DND-41 (cell line): Measurements from ENCODE around the gene RAD51B.

ENCODE experiments used
- ATAC-seq: fragments of 200-7000 bp; cut with Tn5 transposase; 3 replicates; pipeline ENCODE4 v1.9.1; 2021; ENCODE audit warnings: low read depth; ENCODE audit not compliant: insufficient read depth
- DNase-seq: peaks from one replicate; pipeline ENCODE4 v3.0.0-alpha.2; 2020
- H2AFZ ChIP-seq: 2 replicates; pipeline ENCODE4 v1.6.0; 2012; ENCODE audit warnings: low read depth, low read length
- H3K27ac ChIP-seq: 2 replicates; pipeline ENCODE4 v1.5.1; 2012; ENCODE audit warnings: low read length, inconsistent platforms
- H3K27me3 ChIP-seq: fragments of 200-600 bp; sonication (generic); 2 replicates; pipeline ENCODE4 v1.6.0; 2012; ENCODE audit warnings: low read length, mild to moderate bottlenecking, inconsistent platforms; ENCODE audit not compliant: insufficient read depth, poor library complexity
- H3K36me3 ChIP-seq: 2 replicates; pipeline ENCODE4 v1.5.1; 2012; ENCODE audit warnings: low read length, inconsistent platforms; ENCODE audit not compliant: insufficient read depth
- H3K4me1 ChIP-seq: 2 replicates; pipeline ENCODE4 v1.5.1; 2012; ENCODE audit warnings: mild to moderate bottlenecking, low read length; ENCODE audit not compliant: insufficient read depth
- H3K4me2 ChIP-seq: 2 replicates; pipeline ENCODE4 v1.6.0; 2012; ENCODE audit warnings: mild to moderate bottlenecking, moderate library complexity, low read length, inconsistent platforms; ENCODE audit not compliant: insufficient read depth
- H3K4me3 ChIP-seq, 2 experiments: fragments of 200-600 bp in 1 of 2; shearing (Covaris generic) in 1 of 2; 2 replicates each; pipeline ENCODE4 v1.5.1; 2012 to 2016; ENCODE audit warnings: inconsistent platforms in 2 of 2, low read length in 2 of 2, mild to moderate bottlenecking in 2 of 2, low read depth in 1 of 2, moderate library complexity in 1 of 2
- H3K79me2 ChIP-seq: 2 replicates; pipeline ENCODE4 v1.6.0; 2012; ENCODE audit warnings: low read length, inconsistent platforms; ENCODE audit not compliant: insufficient read depth
- H3K9ac ChIP-seq: 2 replicates; pipeline ENCODE4 v1.6.0; 2012; ENCODE audit warnings: low read depth, mild to moderate bottlenecking, inconsistent platforms, low read length, moderate library complexity
- H3K9me3 ChIP-seq: 2 replicates; pipeline ENCODE4 v1.5.1; 2012; ENCODE audit warnings: low read length, moderate library complexity, mild to moderate bottlenecking, inconsistent platforms; ENCODE audit not compliant: insufficient read depth, severe bottlenecking
- H4K20me1 ChIP-seq: 2 replicates; pipeline ENCODE4 v1.6.0; 2012; ENCODE audit warnings: low read length; ENCODE audit not compliant: insufficient read depth
- CTCF ChIP-seq: IDR thresholded peaks from 2 replicates; pipeline ENCODE4 v1.5.1; 2012; ENCODE audit warnings: borderline replicate concordance, low read length, moderate library complexity, mild to moderate bottlenecking; ENCODE audit not compliant: poor library complexity, severe bottlenecking; ENCODE audit errors: extremely low read depth
- EZH2 ChIP-seq: IDR thresholded peaks from 3 replicates; pipeline ENCODE4 v1.6.1; 2012; ENCODE audit warnings: borderline replicate concordance, low read depth, mild to moderate bottlenecking, moderate library complexity, low read length, inconsistent platforms; ENCODE audit not compliant: severe bottlenecking

The RAD51B gene

GRCh38 chr14:68230202-68230949 is 410.8 kb downstream of the RAD51B start:
- Histone ChIP-seq H3K4me2 (no peak overlapping the region), H2AFZ (no peak overlapping the region), H3K79me2 (no peaks in the 10 kb centered on the region), H3K27ac (no peak overlapping the region), H3K9ac (no peak overlapping the region), H3K4me1 (no peaks in the 10 kb centered on the region), H4K20me1 (no peaks in the 10 kb centered on the region), H3K36me3 (no peaks in the 10 kb centered on the region), H3K27me3 (no peaks in the 10 kb centered on the region), H3K4me3 (no peak overlapping the region), H3K9me3 (no peaks in the 10 kb centered on the region)
- ATAC-seq (no peak), DNase-seq (no peak)
- no peak for TF ChIP-seq CTCF
- no peak for TF ChIP-seq EZH2

- TF ChIP-seq EZH2 (no peak), CTCF (no peak)
- Histone ChIP-seq H3K36me3 (no peaks in the 10 kb centered on the region), H3K9me3 (no peaks in the 10 kb centered on the region), H3K4me3 (no peak overlapping the region), H3K27ac (no peak overlapping the region), H3K79me2 (no peaks in the 10 kb centered on the region), H3K4me2 (no peak overlapping the region), H4K20me1 (no peaks in the 10 kb centered on the region), H2AFZ (no peak overlapping the region), H3K9ac (no peak overlapping the region), H3K27me3 (no peaks in the 10 kb centered on the region), H3K4me1 (no peaks in the 10 kb centered on the region)
- DNase-seq (no peak), ATAC-seq (no peak)
Measured at GRCh38 chr14:68230950-68231717, 411.6 kb downstream of the RAD51B start.

GRCh38 chr14:68231898-68232297 is 412.3 kb downstream of the RAD51B start:
- no peaks in the 10 kb centered on the region for H4K20me1 ChIP-seq
- no peak overlapping the region for H3K9ac ChIP-seq
- TF ChIP-seq EZH2 (no peak), CTCF (no peak)
- H3K4me2 ChIP-seq = no peak overlapping the region
- H3K4me3 ChIP-seq = no peak overlapping the region
- H3K79me2 ChIP-seq = no peaks in the 10 kb centered on the region
- H3K36me3 ChIP-seq = no peaks in the 10 kb centered on the region
- H3K27me3 ChIP-seq = no peaks in the 10 kb centered on the region
- H3K27ac ChIP-seq = no peak overlapping the region
- DNase-seq (no peak), ATAC-seq (no peak)
- H2AFZ ChIP-seq = no peak overlapping the region
- no peaks in the 10 kb centered on the region for H3K9me3 ChIP-seq
- no peaks in the 10 kb centered on the region for H3K4me1 ChIP-seq
